Psoas muscle (tissue), 7 donors: ENCODE measurements around the gene OR4C11. TPM values are rescaled to one million over a fixed set of nuclear protein-coding genes. Genes with fewer than 3 reads are reported as not detected.

Source experiments
- polyA plus RNA-seq, 3 donors: library from polyadenylated mRNA; stranded (reverse); fragments of 200-250 nt; gene quantifications; one replicate each; pipeline ENCODE4 v1.2.3, GENCODE V29; 2013
- total RNA-seq, 4 donors: library from RNA; stranded (reverse); fragmentation: NEBNext Ultra II Directional in 2 of 4; extraction: Animal tissue kit (Norgen Biotek cat#: 25700) in 2 of 4; gene quantifications; one replicate each; pipeline versions ENCODE4 v1.2.1 to v1.2.4, GENCODE V29; 2021 to 2023
- donor health status: healthy with polysubstance abuse.
- donor health status: DM: no; HTN: no; CAD: no; lungs with moderate emphysema.
- donor health status: Bipolar disorder and iron deficiency.
- donor health status: healthy.
- donor health status: DM: no; HTN: no; CAD: no.
- donor health status: DM: no; HTN: no; CAD: no.
- donor health status: DM: yes; HTN: yes; CAD: no.

OR4C11 gene
- total and polyA plus RNA-seq, 7 donors: not detected

Other genes with a start within 250 kb of the OR4C11 start
- gene OR4A15, start 239.7 kb downstream of the OR4C11 start, total RNA-seq: not detected
- not detected for gene OR4A15, start 239.7 kb downstream of the OR4C11 start, polyA plus RNA-seq
- not detected for gene OR4C15, start 53.2 kb downstream of the OR4C11 start, total RNA-seq
- gene OR4C15, start 53.2 kb downstream of the OR4C11 start, polyA plus RNA-seq: not detected
- not detected for gene OR4C16, start 35.5 kb downstream of the OR4C11 start, total RNA-seq
- gene OR4C16, start 35.5 kb downstream of the OR4C11 start, polyA plus RNA-seq: not detected
- gene OR4P4, start 27.5 kb upstream of the OR4C11 start, total RNA-seq: not detected
- gene OR4P4, start 27.5 kb upstream of the OR4C11 start, polyA plus RNA-seq: not detected
- not detected for gene OR4S2, start 40.7 kb upstream of the OR4C11 start, total RNA-seq
- gene OR4S2, start 40.7 kb upstream of the OR4C11 start, polyA plus RNA-seq: not detected
- gene OR4C6, start 54.6 kb upstream of the OR4C11 start, total RNA-seq: not detected
- gene OR4C6, start 54.6 kb upstream of the OR4C11 start, polyA plus RNA-seq: not detected
- not detected for gene OR5D13, start 165.8 kb upstream of the OR4C11 start, total RNA-seq
- gene OR5D13, start 165.8 kb upstream of the OR4C11 start, polyA plus RNA-seq: not detected
- not detected for gene OR5D14, start 187.9 kb upstream of the OR4C11 start, total RNA-seq
- gene OR5D14, start 187.9 kb upstream of the OR4C11 start, polyA plus RNA-seq: not detected
- gene OR5L1, start 203.7 kb upstream of the OR4C11 start, total RNA-seq: not detected
- not detected for gene OR5L1, start 203.7 kb upstream of the OR4C11 start, polyA plus RNA-seq
- not detected for gene OR5D18, start 212.0 kb upstream of the OR4C11 start, total RNA-seq
- gene OR5D18, start 212.0 kb upstream of the OR4C11 start, polyA plus RNA-seq: not detected
- not detected for gene OR5L2, start 219.6 kb upstream of the OR4C11 start, total RNA-seq
- not detected for gene OR5L2, start 219.6 kb upstream of the OR4C11 start, polyA plus RNA-seq
- not detected for gene OR5D16, start 231.1 kb upstream of the OR4C11 start, total RNA-seq
- not detected for gene OR5D16, start 231.1 kb upstream of the OR4C11 start, polyA plus RNA-seq